MM.1S (cell line): ENCODE measurements around the gene AARS2.

Experiments used
- CTCF ChIP-seq: fragments of 300-600 bp; sonication (generic); IDR thresholded peaks from 2 replicates; pipeline ENCODE4 v1.5.1; 2016; ENCODE audit warnings: antibody characterized with exemption, low read length, mixed read lengths
- EZH2phosphoT487 ChIP-seq: fragments of 300-600 bp; sonication (generic); IDR thresholded peaks from 2 replicates; pipeline ENCODE4 v1.6.1; 2018; ENCODE audit warnings: antibody characterized with exemption, low read length

DNA sequence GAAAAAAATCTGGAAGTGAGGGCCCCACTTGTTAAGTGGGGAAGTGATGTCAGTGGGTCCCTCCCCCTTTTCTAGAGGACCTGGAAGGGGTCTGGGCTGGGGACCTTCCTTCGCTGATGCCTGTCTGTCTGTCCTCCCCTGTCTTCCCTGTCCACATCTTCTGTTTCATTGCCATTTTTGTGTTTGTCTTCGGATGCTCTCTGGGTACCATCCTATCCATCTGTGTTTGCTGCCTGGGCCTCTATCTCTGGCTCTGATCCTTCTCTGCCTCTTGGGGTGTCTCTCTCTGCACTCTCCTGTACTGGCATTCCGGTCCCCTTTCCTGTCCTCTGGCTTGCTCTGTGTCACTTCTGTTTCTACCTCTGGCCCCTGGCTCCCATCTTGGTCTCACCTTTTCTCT lies 40.6 kb downstream of the AARS2 start:
- TF ChIP-seq CTCF (no peak), EZH2phosphoT487 (no peak)
